ENCODE data around the gene SLC25A22.

Gene SLC25A22

DNA sequence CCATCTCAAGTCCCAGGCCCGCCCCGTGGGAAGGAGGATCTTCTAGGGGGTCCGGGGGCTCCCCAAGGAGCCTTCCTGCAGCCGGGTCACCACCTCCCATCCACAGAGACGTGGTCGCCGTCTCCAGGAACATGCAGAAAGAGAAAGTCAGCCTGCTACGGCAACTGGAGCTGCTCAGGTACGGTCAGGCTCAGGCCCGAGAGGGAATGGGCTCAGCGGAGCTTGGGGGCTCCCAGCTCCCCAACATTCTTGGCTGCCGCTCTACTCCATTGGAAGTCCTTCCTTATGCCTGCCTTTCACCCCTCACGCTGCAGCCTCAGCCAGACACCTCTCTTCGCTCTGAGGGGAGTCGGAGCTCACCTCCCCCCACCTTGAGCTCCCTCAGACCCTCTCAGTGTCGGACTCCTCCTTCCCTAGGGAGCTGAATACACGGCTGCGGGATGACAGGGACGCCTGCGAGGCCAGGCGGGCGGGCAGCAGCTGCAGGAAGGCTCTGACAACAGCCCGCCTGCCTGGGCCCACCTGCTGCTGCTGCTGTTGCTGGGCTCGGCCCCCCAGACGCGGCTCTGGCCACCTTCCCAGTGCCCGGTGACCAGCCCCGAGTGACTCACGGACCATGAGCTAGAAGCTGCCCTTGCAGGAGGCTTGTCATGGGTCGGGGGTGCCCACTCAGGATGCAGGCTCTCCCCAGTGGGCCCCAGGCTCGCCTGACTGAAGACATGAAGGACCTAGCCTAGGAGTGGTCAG, 33.2 kb upstream of the SLC25A22 start:
- Histone ChIP-seq H3K27me3 (ENCODE audit: insufficient read depth, poor library complexity, severe bottlenecking) (peaks cover 9% of the 10 kb centered on the region), H3K4me3 (replicated peaks; ENCODE audit: insufficient read depth, low read length) (no peak overlapping the region), H3K27ac (replicated peaks) (no peak overlapping the region)
- DNase-seq (ENCODE audit: low read depth in 1 of 2, low spot score in 1 of 2) = no peak
- TF ChIP-seq, protein P1, sequence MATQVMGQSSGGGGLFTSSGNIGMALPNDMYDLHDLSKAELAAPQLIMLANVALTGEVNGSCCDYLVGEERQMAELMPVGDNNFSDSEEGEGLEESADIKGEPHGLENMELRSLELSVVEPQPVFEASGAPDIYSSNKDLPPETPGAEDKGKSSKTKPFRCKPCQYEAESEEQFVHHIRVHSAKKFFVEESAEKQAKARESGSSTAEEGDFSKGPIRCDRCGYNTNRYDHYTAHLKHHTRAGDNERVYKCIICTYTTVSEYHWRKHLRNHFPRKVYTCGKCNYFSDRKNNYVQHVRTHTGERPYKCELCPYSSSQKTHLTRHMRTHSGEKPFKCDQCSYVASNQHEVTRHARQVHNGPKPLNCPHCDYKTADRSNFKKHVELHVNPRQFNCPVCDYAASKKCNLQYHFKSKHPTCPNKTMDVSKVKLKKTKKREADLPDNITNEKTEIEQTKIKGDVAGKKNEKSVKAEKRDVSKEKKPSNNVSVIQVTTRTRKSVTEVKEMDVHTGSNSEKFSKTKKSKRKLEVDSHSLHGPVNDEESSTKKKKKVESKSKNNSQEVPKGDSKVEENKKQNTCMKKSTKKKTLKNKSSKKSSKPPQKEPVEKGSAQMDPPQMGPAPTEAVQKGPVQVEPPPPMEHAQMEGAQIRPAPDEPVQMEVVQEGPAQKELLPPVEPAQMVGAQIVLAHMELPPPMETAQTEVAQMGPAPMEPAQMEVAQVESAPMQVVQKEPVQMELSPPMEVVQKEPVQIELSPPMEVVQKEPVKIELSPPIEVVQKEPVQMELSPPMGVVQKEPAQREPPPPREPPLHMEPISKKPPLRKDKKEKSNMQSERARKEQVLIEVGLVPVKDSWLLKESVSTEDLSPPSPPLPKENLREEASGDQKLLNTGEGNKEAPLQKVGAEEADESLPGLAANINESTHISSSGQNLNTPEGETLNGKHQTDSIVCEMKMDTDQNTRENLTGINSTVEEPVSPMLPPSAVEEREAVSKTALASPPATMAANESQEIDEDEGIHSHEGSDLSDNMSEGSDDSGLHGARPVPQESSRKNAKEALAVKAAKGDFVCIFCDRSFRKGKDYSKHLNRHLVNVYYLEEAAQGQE (IDR thresholded peaks at IDR 0.05; ENCODE audit: insufficient replicate concordance, low read depth) = no peak
- TF ChIP-seq, protein P2, sequence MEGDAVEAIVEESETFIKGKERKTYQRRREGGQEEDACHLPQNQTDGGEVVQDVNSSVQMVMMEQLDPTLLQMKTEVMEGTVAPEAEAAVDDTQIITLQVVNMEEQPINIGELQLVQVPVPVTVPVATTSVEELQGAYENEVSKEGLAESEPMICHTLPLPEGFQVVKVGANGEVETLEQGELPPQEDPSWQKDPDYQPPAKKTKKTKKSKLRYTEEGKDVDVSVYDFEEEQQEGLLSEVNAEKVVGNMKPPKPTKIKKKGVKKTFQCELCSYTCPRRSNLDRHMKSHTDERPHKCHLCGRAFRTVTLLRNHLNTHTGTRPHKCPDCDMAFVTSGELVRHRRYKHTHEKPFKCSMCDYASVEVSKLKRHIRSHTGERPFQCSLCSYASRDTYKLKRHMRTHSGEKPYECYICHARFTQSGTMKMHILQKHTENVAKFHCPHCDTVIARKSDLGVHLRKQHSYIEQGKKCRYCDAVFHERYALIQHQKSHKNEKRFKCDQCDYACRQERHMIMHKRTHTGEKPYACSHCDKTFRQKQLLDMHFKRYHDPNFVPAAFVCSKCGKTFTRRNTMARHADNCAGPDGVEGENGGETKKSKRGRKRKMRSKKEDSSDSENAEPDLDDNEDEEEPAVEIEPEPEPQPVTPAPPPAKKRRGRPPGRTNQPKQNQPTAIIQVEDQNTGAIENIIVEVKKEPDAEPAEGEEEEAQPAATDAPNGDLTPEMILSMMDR (IDR thresholded peaks at IDR 0.05; ENCODE audit: insufficient read depth, low read length) = no peak
- no peak for TF ChIP-seq SPI1 (IDR thresholded peaks at IDR 0.05; ENCODE audit: borderline replicate concordance, low read depth)
- no peak for TF ChIP-seq POLR2AphosphoS5 (IDR thresholded peaks at IDR 0.05; ENCODE audit: low read depth)
- no peak for TF ChIP-seq GABPA (IDR thresholded peaks at IDR 0.05; ENCODE audit: low read depth)

DNA sequence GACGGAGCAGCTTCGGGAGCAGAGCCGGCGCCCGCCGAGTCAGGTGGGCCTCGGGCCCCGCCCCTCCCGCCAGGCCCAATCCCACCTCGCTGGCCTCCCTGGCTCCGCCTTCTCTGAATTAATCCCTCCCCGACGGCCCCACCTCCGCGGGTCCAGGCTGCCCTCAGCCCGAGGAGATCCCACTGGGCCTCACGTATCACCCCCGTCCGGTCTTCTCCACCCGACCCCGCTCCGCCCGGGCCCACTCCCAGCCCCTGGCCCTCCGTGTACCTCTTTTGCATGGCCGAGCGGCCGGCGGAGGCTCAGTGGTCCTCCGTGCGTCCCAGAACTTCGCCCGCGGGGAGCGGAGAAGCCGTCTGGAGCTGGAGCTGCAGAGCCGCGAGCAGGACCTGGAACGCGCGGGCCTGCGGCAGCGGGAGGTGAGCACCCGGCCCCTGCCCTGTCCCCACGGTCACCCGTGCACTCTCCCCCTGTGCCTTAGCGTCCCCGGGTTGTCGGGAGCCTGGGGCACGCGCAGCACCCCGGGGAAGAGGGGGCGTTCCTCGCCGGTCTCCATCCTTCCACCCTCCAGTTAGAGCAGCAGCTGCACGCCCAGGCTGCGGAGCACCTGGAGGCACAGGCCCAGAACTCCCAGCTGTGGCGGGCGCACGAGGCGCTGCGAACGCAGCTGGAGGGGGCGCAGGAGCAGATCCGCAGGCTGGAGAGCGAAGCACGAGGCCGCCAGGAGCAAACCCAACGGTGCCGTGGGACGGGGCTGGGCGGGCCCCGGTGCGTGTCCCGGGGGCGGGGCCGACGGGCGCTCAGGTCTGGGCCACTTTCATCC, 32.4 kb upstream of the SLC25A22 start:
- TF ChIP-seq, protein P2 (IDR thresholded peaks at IDR 0.05; ENCODE audit: insufficient read depth, low read length) = no peak
- TF ChIP-seq GABPA (IDR thresholded peaks at IDR 0.05; ENCODE audit: low read depth) (no peak), SPI1 (IDR thresholded peaks at IDR 0.05; ENCODE audit: borderline replicate concordance, low read depth) (no peak), POLR2AphosphoS5 (IDR thresholded peaks at IDR 0.05; ENCODE audit: low read depth) (no peak)
- TF ChIP-seq, protein P1 (IDR thresholded peaks at IDR 0.05; ENCODE audit: insufficient replicate concordance, low read depth) = no peak
- H3K27me3 ChIP-seq (ENCODE audit: insufficient read depth, poor library complexity, severe bottlenecking) = peaks cover 9% of the 10 kb centered on the region
- no peak overlapping the region for H3K27ac ChIP-seq (replicated peaks)
- H3K4me3 ChIP-seq (replicated peaks; ENCODE audit: insufficient read depth, low read length) = no peak overlapping the region
- no peak for DNase-seq (ENCODE audit: low read depth in 1 of 2, low spot score in 1 of 2)

DNA sequence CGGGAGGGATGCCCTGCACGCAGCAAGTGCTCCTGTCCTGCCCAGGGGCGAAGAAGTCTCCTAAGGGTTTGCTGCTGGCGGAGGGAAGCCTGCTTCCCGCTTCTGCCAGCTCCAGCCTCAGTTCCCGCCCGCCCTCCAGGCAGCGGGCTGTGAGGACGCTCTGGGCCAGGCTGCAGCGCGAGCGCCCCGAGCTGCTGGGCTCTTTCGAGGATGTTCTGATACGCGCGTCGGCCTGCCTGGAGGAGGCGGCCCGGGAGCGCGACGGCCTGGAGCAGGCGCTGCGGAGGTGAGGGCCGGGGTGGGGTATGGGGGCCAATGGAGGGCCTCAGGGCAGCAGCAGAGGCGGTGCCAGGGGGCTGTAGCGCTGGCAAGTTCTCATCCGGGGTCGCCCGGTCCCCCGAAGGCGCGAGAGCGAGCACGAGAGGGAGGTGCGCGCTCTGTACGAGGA, 31.8 kb upstream of the SLC25A22 start:
- Histone ChIP-seq H3K27ac (replicated peaks) (no peak overlapping the region), H3K27me3 (ENCODE audit: insufficient read depth, poor library complexity, severe bottlenecking) (peaks cover 9% of the 10 kb centered on the region), H3K4me3 (replicated peaks; ENCODE audit: insufficient read depth, low read length) (no peak overlapping the region)
- TF ChIP-seq SPI1 (IDR thresholded peaks at IDR 0.05; ENCODE audit: borderline replicate concordance, low read depth) (no peak), POLR2AphosphoS5 (IDR thresholded peaks at IDR 0.05; ENCODE audit: low read depth) (no peak), GABPA (IDR thresholded peaks at IDR 0.05; ENCODE audit: low read depth) (no peak)
- TF ChIP-seq, protein P1 (IDR thresholded peaks at IDR 0.05; ENCODE audit: insufficient replicate concordance, low read depth) = no peak
- TF ChIP-seq, protein P2 (IDR thresholded peaks at IDR 0.05; ENCODE audit: insufficient read depth, low read length) = no peak
- no peak for DNase-seq (ENCODE audit: low read depth in 1 of 2, low spot score in 1 of 2)
